AG04450 (cell line): ENCODE results near the gene CEP164. TPM values are rescaled to one million over a fixed set of nuclear protein-coding genes. Genes with fewer than 3 reads are reported as not detected.
A peak's percentile ranks its signal among the peaks of the same experiment; 100 is the strongest.
"Not testable (repeated sequence)": the region's sequence is repeated elsewhere in the genome, so short reads cannot be mapped to it uniquely, and the experiment has no call there.

ENCODE experiments used
- CTCF ChIA-PET: fragments of 300-600, 350-600 bp; formaldehyde crosslinking; extraction: SDS; loops from one replicate; lab custom pipeline; 2022; ENCODE audit warnings: antibody characterized with exemption, inconsistent platforms; lab: Charles Lee
- POLR2A ChIA-PET: fragments of 350-600 bp; formaldehyde crosslinking; extraction: SDS; loops from one replicate; lab custom pipeline; 2021; ENCODE audit warnings: antibody characterized with exemption, inconsistent platforms; lab: Yijun Ruan, JAX
- DNase-seq: peaks from one replicate; pipeline ENCODE4 v3.0.0-alpha.2; 2011; ENCODE audit warnings: low read depth, low spot score
- H3K27ac ChIP-seq: one replicate; pipeline ENCODE4 v1.5.1; 2012; ENCODE audit warnings: low read depth, low read length, control low read depth
- H3K27me3 ChIP-seq: one replicate; pipeline ENCODE4 v1.6.0; 2012; ENCODE audit warnings: low read length; ENCODE audit not compliant: control insufficient read depth, insufficient read depth
- H3K4me3 ChIP-seq: 2 replicates; pipeline ENCODE4 v1.5.1; 2011; ENCODE audit warnings: mild to moderate bottlenecking, low read depth, low read length, control low read depth
- H3K9me3 ChIP-seq: 2 replicates; pipeline ENCODE4 v1.5.1; 2012; ENCODE audit warnings: low read length; ENCODE audit not compliant: control insufficient read depth, insufficient read depth
- polyA plus RNA-seq: library from polyadenylated mRNA; depleted of rRNA; stranded (reverse); fragments of >200 nt; gene quantifications from 2 replicates; pipeline ENCODE4 v1.2.3, GENCODE V29; 2011
- TF ChIP-seq, protein P1 (sequence below): IDR thresholded peaks from 2 replicates; pipeline ENCODE4 v1.5.1; 2011; ENCODE audit warnings: low read depth, low read length, control low read depth, inconsistent platforms

Gene CEP164
- polyA plus RNA-seq, 1 experiment: 22.5 TPM

DNA sequence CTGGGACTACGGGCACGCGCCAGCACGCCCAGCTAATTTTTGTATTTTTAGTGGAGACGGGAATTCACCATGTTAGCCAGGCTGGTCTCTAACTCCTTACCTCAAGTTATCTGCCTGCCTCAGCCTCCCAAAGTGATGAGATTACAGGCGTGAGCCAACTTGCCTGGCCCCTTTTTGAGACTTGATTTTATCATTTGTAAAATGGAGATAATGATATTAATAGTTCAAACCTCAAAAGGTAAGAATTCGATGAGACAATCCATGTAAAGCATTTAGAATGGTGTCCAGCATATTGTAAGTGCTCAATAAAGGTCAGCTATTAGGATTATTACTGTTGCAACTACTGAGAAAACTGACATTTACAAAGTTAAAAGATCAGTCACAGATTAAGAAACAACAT is 8.9 kb upstream of the CEP164 start:
- CTCF ChIA-PET: interaction anchor here (0.9 kb wide), 1 partner anchor 79 kb away, joined by 3 read pairs; no protein-coding TSS in a partner anchor
- Histone ChIP-seq H3K9me3 (no peaks in the 10 kb centered on the region), H3K27ac (no peak overlapping the region), H3K4me3 (no peak overlapping the region), H3K27me3 (no peaks in the 10 kb centered on the region)
- TF ChIP-seq, protein P1, sequence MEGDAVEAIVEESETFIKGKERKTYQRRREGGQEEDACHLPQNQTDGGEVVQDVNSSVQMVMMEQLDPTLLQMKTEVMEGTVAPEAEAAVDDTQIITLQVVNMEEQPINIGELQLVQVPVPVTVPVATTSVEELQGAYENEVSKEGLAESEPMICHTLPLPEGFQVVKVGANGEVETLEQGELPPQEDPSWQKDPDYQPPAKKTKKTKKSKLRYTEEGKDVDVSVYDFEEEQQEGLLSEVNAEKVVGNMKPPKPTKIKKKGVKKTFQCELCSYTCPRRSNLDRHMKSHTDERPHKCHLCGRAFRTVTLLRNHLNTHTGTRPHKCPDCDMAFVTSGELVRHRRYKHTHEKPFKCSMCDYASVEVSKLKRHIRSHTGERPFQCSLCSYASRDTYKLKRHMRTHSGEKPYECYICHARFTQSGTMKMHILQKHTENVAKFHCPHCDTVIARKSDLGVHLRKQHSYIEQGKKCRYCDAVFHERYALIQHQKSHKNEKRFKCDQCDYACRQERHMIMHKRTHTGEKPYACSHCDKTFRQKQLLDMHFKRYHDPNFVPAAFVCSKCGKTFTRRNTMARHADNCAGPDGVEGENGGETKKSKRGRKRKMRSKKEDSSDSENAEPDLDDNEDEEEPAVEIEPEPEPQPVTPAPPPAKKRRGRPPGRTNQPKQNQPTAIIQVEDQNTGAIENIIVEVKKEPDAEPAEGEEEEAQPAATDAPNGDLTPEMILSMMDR: no peak
- POLR2A ChIA-PET: interaction anchor here (1.6 kb wide), 1 partner anchor 10 kb away, joined by 4 read pairs; no protein-coding TSS in a partner anchor
- no peak for DNase-seq

DNA sequence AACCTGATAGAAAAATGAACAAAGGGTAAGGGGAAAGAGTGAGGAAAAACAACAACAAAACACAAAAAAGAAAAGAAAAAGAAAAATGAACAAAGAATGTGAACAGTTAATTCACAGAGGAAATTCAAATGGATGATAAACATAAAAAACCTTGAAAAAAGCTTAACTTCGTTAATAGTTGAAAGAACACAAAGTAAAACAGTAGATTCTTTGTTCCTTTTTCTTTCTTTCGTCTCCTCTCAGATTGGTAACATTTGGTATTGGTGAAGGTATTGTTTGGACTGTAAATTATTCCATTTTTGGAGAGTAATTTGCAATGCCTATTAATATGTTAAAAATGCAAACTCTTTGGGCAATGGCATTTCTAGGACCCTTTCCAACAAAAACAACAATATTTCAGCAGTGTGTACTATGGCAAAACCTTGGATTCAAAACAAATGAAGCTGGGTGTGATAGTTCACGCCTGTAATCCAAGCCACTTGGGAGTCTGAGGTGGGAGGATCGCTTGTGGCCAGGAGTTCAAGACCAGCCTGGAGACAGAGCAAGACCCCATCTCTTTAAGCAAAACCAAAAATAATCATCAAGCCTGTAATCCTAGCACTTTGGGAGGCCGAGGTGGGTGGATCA is 8.3 kb upstream of the CEP164 start:
- no peaks in the 10 kb centered on the region for H3K27me3 ChIP-seq
- TF ChIP-seq, protein P1: no peak
- no peak overlapping the region for H3K4me3 ChIP-seq
- H3K9me3 ChIP-seq: no peaks in the 10 kb centered on the region
- ChIA-PET CTCF (interaction anchor here (0.9 kb wide), 1 partner anchor 80 kb away, joined by 3 read pairs; no protein-coding TSS in a partner anchor), POLR2A (interaction anchor here (1.6 kb wide), 1 partner anchor 9 kb away, joined by 4 read pairs; no protein-coding TSS in a partner anchor)
- DNase-seq: no peak
- H3K27ac ChIP-seq: no peak overlapping the region

DNA sequence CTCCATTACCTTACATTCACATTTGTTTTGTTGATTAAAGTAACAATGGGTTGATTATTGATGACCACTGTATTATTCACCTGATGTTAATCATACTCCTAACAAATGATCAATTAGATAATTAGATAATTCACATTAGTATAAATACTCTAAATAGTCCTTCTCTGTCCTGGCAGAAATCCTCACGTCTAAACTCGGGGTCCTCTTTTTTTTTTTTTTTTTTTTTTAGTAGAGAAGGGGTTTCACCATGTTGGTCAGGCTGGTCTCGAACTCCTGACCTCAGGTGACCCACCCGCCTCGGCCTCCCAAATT is 443 bp upstream of the CEP164 start:
- DNase-seq, H3K9me3 ChIP-seq, H3K27me3 ChIP-seq, H3K27ac ChIP-seq: not testable (repeated sequence)
- H3K4me3 ChIP-seq: peak overlapping the region; percentile 53
- ChIA-PET CTCF (interaction anchor here (1.2 kb wide), 1 partner anchor 146 kb away, joined by 3 read pairs; no protein-coding TSS in a partner anchor), POLR2A (interaction anchor here (0.7 to 1.1 kb wide), 3 partner anchors 11 to 1234 kb away, joined by 3 to 4 read pairs (median 3); partner anchors contain the start of gene BACE1)

DNA sequence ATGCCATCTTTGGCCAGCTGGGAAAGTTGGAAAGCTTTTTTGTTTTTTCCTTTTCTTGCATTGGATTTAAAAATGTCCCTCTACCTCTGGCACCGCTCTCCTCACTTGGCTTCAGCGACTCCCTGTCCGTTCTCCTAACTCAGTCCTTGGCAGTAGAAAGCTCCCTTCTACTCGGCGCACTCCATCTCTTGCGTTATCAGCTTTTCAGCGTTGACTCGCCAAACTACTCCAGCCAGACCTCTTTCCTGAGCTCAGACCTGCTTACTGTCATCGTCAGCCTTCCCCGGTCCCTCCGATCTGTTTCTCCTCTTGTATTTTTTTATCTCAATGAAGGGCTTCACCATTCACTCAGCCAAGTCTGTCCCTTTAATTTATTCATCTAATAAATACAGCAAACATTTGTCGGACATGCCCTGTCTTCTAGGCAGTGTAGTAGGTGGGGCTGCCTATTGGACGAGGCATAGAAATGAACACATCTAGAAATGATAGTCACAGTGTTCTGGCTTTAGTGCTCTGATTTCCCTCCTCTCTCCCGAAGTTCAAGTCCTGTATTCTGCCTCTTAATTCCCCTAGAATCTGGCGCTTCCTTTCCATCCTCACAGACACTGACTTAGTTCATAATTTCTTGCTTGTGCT is 839 bp downstream of the CEP164 start:
- TF ChIP-seq, protein P1: no peak
- CTCF ChIA-PET: interaction anchor here (0.6 to 0.9 kb wide), 3 partner anchors 97 to 292 kb away, joined by 3 to 6 read pairs (median 3); no protein-coding TSS in a partner anchor
- POLR2A ChIA-PET: interaction anchor here (1.1 to 1.2 kb wide), 3 partner anchors 9 to 110 kb away, joined by 3 to 4 read pairs (median 3); no protein-coding TSS in a partner anchor
- Histone ChIP-seq H3K27ac (peak overlapping the region; percentile 91), H3K4me3 (peak overlapping the region; percentile 83), H3K27me3 (no peaks in the 10 kb centered on the region), H3K9me3 (no peaks in the 10 kb centered on the region; the same call in 1 of the 2 replicates)
- no peak for DNase-seq

DNA sequence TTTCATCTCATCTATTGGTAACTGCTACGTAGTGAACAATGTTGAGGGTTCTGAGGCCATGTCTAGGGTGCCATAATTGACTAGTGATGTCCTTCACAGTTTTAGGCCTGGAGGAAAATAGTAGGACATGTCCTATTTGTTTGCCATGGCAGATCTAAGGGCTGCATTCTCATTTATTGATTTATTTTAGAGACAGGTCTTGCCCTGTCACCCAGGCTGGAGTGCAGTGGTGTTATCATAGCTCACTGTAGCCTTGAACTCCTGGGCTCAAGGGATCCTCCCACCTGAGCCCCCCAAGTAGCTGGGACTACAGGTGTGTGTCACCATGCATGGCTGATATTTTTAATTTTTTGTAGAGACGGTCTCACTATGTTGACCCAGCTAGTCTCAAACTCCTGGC is 5.2 kb downstream of the CEP164 start:
- TF ChIP-seq, protein P1: no peak
- H3K27me3 ChIP-seq: no peaks in the 10 kb centered on the region
- ChIA-PET CTCF (no interaction called here), POLR2A (no interaction called here)
- H3K27ac ChIP-seq: no peak overlapping the region
- no peak for DNase-seq
- no peaks in the 10 kb centered on the region; the same call in 1 of the 2 replicates for H3K9me3 ChIP-seq
- H3K4me3 ChIP-seq: no peak overlapping the region
